Anterior cingulate cortex (tissue), 58 donors: Measurements from ENCODE around the gene GALR2.
A peak's percentile ranks its signal among the peaks of the same experiment; 100 is the strongest.
"Not testable (repeated sequence)": the region's sequence is repeated elsewhere in the genome, so short reads cannot be mapped to it uniquely, and the experiment has no call there.

Experiments used
- DNase-seq, 58 donors: peaks; one replicate each; lab custom pipeline; 2025; lab: John Stamatoyannopoulos, UW

Gene GALR2

DNA sequence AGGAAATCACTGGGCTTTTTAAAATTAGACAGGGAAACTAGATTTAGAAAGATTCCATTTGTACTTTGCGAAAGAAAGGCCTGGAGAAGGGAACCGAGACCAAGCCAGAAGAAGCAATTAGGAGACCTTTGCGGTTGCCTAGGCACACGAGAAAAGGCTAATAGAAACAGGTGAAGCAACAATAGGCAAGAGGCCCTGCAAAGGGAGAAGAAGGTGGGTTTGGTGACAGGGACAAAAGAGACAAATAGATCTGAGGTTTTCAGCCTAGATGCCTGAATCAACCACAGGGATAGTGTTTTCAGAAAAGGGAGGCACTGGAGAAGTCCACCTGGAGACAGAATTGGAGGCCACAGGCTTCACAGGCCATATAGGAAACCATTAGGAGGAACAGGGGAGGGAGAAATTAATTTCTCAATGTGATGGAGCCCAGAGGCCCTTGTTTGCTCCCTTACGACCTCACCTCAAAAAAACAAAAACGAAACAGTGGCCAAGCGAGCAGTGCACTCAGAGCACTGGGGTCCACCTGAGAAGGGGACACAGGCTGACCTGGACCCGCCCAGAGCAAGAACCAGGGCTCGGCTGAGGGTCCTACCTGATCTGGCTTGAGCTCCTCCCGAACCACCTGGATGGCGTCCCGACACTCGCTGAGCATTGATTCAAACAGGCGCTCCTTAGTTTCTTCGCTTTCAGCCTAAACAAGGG lies 24.6 kb upstream of the GALR2 start:
- DNase-seq = no peak

DNA sequence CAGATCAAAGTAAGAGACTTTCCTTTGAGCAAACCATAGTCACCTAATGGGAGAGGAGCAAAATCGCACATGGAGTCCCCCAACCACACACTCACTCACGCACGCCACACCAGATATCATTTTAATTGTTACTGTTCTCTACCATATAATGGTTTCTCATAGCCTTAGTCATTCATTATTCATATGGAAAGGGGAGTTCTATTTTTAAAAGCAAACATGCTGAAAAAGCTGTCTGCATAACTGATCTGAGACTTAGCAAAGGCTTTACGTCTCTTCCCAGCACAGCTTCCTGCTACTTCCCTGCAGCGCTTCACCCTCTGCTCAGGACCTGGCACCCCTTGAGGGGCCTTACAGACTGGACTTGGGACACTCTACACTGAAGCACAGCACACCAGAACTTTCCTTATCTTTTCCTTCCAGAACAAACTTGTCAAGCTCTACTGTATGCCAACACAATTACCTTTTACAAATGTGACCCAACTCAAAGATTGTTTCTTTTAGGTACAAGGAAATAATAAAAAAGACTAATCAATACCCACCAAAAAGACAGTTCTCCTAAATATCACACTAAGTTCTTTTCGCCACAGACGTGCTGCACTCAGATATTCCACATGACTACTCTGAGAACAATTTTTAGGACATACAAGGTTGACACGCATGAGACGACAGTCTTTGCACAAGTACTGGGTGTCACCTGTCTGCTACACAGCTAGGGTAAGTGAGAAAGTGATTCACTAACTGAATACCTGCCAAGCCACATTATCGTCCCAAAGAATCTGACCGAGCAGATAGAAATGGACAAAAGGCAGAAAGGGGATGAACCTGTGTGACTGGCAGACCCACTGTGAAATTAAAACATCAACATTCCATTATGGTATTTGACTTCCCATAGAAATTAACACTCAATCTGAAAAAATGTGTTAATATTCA lies 23.8 kb upstream of the GALR2 start:
- no peak for DNase-seq

DNA sequence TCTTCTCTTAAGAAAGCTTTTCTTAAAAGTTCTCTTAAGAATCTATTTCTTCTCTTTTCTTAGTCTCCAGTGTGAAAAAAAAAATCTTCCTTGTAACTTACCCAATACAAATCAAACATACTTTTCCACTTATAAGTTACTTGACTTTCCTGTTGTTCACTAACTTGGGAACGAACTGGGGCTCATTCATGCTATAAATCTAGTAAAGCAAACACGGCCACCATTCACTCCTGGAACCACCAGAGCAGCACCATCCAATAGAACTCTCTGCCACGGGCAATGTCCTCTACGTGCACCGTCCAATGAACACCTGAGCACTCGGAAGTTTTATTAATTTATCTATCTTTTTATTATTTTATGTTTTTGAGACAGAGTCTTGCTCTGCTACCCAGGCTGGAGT lies 23.0 kb upstream of the GALR2 start:
- no peak for DNase-seq

DNA sequence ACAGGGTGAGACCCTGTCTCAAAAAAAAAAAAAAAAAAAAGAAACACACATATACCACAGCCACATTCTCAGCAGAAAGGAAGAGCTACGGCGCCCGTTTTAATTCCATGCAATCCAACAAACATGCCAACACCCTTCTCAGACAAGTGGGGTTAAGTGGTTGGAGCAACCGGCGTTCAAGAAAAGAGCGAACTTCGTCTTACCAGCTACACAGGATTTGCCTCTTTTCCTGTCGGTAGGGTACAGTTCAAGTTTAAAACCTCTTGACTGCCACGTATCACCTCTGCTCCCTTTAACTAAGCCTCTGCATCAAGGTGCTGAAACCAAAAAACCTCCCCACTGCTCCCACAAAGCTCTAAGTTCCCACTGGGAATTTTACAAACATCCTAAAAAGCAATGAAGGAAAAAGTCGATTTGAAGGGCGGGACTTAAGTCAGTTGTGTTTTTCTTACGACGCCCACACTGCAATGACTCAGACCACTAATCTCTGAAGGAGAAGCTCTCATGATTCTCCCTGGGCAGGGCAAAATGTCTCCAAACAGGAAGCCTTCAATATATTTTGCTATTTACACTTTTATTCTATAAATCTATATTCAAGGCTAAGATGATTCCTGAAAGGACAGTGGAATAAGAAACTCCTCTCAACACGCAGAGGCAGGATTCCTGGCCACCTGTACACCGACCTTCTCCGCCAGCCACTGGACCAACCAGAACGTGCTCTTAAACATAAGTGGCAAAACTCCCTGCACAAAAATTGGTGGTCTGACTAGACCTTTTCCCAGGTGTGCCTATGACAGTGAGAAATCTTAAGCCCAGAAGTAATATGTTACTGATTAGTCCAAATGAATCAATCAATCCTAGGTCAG lies 21.1 kb upstream of the GALR2 start:
- DNase-seq = no peak

DNA sequence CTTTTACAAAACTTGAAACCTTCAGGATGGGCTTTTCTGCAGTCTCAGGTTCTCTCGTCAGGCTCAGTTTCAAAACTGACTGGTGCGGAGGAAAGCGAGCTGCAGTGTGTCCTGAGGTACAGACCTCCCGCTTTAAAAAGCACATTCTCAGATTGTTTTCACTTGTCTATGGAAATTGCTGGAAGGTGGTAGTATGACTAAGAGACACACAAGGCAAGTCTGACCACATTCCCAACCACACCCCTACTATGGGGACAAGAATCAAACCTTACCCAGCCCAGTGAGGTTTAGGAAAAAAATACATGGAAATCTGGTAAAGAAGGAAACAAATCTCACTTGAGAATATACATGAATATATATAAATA lies 20.5 kb upstream of the GALR2 start:
- DNase-seq = no peak

DNA sequence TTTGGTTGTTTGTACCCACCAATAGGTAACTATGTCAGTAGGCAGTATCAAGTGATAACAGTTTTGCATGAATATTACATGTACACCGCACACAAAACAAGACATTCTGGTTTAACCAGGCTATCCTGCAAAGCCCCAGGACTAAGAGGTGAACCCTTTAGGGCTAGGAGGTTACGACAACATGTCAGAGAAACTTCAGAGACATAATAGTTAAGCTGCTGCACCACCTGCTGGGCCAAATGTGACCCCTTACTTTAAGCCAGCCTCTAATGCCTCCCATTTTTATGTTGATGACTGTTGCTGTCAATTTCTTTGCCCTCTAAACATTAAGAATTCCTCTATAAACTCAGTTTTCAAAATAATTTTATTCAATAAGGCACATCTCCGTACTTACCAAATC lies 17.7 kb upstream of the GALR2 start:
- no peak for DNase-seq

DNA sequence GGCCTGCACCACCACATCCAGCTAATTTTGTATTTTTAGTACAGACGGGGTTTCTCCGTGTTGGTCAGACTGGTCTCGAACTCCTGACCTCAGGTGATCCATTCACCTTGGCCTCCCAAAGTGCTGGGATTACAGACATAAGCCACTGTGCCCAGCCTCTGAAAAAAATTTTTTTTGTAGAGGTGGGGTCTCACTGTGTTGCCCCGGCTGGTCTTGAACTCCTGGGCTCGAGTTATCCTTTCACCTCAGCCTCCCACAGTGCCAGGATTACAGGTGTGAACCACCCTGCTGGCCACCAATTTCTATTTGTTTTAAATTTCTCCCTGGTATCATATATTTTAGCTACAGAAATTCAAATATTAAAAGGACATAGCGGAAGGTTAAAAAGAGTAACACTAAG lies 16.3 kb upstream of the GALR2 start:
- not testable (repeated sequence) for DNase-seq

DNA sequence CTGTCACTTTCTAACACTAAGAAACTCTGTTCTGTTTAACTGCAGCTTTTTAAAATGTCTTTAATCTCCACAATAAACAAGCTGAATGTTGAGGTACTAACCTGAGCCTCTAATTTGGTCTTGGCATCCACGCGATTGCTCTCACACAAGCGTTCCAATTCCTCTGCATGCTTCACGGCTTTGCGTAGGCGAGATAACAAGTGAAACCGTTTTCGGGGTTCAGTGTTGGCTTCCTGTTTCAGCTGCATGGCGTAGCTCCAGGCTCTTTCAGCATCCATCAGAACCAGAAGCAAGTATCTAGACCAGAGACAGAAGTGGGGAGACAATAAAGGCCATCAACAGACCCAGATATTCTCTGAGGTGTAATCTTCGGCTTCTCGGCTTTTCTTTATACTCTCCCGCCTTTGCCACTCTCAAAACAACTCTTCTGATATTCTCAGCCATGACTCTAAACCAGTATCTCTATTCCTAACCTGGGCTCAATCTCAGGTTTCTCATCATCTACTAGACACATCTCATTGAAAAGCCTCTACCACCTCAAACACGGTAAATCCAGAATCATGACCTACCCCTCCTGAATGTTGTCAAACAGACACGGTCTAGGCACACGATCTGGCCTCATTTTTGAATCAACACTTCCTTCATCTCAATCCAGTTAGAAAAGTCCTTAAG lies 10.6 kb upstream of the GALR2 start:
- DNase-seq = peak in 4 of 58 donors; percentile 14 to 31 (median 26)

DNA sequence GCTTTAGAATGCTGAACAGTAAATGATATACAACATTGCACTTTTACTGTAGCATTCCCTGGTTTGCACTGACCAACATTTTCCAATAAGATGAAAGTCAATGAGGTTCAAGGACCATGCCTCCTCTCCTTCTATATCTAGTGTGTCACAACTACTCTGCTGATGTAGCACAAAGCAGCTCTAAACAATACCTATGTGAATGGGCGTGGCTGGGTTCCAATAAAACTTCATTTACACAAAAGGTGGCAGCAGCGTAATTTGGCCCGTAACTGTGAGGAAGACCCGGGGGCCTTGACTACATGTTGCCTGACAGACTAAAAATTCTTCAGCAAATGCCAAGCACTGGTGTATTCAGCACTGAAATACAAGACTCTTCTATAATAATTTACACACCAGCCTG lies 8.8 kb upstream of the GALR2 start:
- DNase-seq = no peak

DNA sequence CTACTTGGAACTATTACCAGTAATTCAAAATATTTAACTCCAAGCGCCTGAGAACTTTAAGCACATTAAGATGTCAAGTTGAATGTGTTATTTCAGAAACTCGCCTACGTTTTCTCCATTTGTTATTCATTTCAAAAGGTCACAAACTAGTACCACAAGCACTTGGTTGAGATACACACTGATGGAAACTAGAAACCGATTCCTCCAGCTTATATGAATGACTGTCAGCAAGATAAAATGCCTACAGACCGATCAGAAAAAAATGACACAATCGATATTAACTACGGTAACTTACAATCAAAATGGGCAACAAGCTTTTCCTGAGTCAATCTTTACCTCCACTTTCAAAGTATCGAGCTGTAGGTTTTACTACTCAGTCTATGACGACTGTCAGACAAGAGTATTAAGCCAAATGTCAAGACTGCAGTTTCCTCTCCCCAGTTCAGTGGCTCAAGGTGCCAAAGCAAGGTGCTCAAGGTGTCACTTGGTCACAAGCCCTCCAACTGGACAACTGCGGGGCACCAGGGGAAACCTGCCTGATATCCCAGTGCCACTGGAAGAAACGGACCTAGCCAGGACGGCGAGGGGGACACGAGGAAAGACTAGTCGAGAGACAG lies 2.9 kb upstream of the GALR2 start:
- DNase-seq = no peak

DNA sequence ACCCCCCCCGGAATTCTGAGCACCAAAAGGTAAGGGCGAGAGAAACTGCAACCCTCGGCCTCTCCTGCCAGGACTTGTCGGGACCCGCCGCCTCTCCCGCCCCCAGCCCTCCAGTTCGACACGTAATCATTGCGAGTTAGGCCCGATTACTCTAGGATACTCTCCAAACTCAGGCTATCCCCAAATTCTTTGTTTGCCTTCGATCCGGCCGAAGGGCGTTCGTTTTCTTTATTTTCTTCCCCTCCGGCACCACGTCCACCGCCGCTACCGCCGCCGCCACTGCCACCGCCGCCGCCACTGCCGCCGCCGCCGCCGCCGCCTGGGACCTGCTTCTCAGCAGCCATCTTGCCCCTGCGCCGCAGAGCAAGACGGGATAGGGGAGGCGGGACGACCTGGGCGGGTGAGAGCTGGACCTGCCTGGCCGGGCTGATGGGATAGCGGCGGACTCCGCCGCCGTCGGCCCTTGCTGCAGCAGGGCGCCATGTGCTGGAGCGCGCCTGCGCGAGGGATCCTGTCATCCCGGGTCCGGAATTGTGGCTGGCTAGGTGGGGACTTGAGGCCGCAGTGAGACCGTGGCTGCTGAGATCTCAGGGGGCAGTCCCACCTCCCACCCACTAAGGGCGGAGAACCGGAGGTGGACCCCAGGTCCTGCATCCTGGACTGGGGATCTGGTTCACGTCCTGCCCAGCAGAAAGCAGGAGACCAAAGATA lies 2.3 kb upstream of the GALR2 start, which contains the start of gene SRP68:
SRP68 (minus strand) TSS at position 370 of the 711 bp plus-strand sequence; CDS start at position 344, 26 bp downstream.
- DNase-seq = peak; percentile 59 to 98 (median 94)

DNA sequence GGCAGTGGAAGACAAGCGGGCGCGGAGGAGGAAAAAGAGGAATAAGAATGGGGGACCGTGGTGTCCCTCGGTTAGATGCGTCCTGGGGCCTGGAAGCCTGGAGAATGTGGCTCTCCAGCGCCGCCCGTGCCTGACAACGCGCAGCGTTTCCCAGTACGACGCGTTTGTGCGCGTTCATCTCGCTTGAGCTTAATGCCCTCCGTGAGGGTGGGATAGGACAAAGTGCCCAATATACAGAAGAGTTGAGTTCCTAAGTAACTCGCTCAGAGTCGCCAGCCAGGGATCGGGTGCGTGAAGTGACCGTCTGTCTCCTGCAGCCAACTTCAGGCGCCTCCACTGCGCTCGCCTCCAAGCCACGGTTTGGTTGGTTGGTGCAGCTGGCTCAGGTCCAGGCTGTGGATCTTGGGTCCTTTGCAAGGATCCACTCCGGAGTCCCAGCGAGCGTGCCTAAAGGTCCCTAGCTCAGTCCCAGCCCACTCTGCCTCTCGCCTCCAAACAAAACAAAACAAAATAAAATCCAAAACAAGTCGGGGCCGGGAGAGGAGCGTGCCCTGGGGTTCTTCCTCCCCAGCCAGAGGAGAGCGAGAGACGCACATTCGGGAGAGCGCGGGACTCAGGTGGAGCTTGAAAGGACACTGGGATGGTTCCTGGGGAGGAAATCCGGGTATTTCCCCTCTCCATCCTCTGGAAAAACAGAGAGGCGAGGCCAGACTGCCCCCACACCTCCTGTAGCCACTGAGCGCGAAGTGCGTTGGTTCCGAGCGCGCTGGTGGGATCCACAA lies 974 bp downstream of the GALR2 start:
- no peak for DNase-seq

DNA sequence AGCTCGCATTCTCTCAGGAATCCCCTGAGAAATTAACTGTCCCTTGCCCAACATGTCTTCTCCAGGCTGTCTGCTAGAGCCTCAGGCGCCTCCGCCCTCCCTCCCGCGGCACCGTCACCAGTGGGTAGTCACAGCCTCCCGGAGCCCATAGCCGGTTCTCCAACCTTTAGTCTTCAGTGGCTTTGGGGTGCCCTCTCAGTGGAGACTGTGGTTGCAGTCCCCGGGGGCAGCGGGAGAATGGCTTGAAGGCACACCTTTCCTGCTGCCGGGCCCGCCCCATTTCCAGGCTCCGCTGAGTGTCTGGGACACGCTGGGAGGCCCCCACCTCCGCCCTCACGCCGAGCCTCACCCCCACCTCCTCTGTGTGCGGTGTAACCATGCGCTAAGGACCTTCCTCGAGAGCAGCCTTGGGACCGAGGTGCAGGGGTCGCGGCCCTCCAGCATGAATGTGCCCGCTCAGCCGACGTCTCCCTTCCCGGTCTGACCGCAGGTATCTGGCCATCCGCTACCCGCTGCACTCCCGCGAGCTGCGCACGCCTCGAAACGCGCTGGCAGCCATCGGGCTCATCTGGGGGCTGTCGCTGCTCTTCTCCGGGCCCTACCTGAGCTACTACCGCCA lies 1.7 kb downstream of the GALR2 start:
- DNase-seq = no peak

DNA sequence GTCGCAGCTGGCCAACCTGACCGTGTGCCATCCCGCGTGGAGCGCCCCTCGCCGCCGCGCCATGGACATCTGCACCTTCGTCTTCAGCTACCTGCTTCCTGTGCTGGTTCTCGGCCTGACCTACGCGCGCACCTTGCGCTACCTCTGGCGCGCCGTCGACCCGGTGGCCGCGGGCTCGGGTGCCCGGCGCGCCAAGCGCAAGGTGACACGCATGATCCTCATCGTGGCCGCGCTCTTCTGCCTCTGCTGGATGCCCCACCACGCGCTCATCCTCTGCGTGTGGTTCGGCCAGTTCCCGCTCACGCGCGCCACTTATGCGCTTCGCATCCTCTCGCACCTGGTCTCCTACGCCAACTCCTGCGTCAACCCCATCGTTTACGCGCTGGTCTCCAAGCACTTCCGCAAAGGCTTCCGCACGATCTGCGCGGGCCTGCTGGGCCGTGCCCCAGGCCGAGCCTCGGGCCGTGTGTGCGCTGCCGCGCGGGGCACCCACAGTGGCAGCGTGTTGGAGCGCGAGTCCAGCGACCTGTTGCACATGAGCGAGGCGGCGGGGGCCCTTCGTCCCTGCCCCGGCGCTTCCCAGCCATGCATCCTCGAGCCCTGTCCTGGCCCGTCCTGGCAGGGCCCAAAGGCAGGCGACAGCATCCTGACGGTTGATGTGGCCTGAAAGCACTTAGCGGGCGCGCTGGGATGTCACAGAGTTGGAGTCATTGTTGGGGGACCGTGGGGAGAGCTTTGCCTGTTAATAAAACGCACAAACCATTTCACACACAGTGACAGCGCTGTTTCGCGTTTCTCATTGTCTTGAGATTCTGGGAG lies 2.4 kb downstream of the GALR2 start:
- DNase-seq = no peak

DNA sequence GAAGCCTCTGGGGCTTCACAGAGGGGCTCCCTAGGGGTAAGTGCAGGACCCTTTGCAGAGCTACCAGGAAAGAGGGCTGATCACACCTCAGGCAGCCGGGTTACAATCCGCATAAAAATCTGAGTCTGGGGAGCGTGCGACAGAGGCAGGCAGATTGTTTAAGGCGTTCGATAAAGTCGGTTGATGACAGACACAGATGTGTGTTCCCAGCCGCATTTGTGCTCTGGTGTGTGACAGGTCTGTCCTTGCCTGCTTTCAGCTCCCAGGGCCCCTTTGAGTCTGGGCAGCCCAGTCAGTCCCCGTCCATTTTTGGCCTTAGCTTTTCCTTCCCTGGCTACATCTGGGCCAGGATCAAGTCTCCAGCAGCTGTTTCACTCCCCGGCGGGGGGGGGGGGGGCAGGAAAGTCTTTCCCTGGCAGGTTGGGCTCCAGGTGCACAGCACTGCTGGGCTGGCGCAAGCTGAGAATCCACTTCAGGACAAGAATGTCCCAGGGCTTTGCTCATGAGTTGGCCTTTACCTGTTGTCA lies 3.1 kb downstream of the GALR2 start:
- DNase-seq = no peak

DNA sequence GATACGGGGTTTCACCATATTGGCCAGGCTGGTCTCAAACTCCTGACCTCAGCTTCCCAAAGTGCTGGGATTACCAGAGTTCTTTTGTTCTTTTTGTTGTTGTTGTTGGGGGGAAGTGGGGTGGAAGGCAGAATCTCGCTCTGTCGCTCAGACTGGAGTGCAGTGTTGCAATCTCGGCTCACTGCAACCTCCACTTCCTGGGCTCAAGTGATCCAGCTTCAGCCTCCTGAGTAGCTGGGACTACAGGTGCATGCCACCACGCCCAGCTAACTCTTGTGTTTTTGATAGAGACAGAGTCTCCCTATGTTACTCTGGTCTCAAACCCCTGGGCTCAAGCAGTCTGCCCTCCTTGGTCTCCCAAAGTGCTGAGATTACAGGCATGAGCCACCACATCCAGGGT lies 3.8 kb downstream of the GALR2 start:
- DNase-seq = not testable (repeated sequence)
